ENCODE results near the gene ADM.
A peak's percentile ranks its signal among the peaks of the same experiment; 100 is the strongest.

ADM gene

GRCh38 chr11:10320736-10321465, 16.0 kb downstream of the ADM start:
- no peaks in the 10 kb centered on the region for H3K9me3 ChIP-seq (ENCODE audit: low read length)
- H3K9me2 ChIP-seq (ENCODE audit: low read depth, low read length) = no peaks in the 10 kb centered on the region
- TF ChIP-seq EZH2 (IDR thresholded peaks at IDR 0.05; ENCODE audit: borderline replicate concordance, low read length) (no peak), CTCF (IDR thresholded peaks at IDR 0.05; ENCODE audit: low read length) (no peak)
- no peak overlapping the region; the same call in 1 of the 2 replicates for H3K4me2 ChIP-seq (ENCODE audit: low read length)
- no peaks in the 10 kb centered on the region for H4K20me1 ChIP-seq (ENCODE audit: insufficient read depth, low read length)
- H3F3A ChIP-seq (ENCODE audit: insufficient read depth, low read length) = no peaks in the 10 kb centered on the region
- H3K4me3 ChIP-seq (ENCODE audit: low read depth, low read length, poor library complexity, severe bottlenecking) = no peak overlapping the region
- no peaks in the 10 kb centered on the region for H3K27me3 ChIP-seq (ENCODE audit: insufficient read depth, low read length)
- no peak overlapping the region for H2AFZ ChIP-seq (ENCODE audit: low read length)
- H3K79me2 ChIP-seq (ENCODE audit: insufficient read depth, low read length) = no peaks in the 10 kb centered on the region
- peak overlapping the region; percentile 62; the same call in 1 of the 2 replicates for H3K9ac ChIP-seq (ENCODE audit: low read length)
- H3K27ac ChIP-seq (ENCODE audit: low read depth, low read length, poor library complexity, severe bottlenecking) = peak overlapping the region; percentile 98
- H3K4me1 ChIP-seq (ENCODE audit: insufficient read depth, low read length, severe bottlenecking) = peaks cover 71% of the 10 kb centered on the region
- no peaks in the 10 kb centered on the region for H3K36me3 ChIP-seq (ENCODE audit: insufficient read depth, low read length)

DNA sequence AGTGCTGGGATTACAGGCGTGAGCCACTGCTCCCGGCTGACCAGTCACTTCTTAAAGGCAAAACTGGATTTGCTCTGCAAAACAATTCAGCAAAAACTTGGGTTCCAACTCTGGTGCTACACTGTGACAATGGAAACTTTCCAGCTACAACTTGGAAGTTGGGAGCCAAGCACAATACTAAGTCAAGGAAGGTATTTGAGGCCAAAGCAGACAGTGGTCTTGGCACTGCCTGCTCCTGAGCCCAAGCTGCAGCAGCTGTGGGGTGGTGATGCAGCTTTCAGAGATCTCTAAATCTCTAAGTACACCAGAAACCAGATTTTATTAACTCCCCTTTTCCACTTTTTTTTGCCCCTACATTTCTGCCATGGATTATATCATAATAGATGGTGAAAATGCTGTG, 17.5 kb downstream of the ADM start:
- H3K79me2 ChIP-seq (ENCODE audit: insufficient read depth, low read length) = no peaks in the 10 kb centered on the region
- no peaks in the 10 kb centered on the region for H4K20me1 ChIP-seq (ENCODE audit: insufficient read depth, low read length)
- H3K4me3 ChIP-seq (ENCODE audit: low read depth, low read length, poor library complexity, severe bottlenecking) = no peak overlapping the region
- H3F3A ChIP-seq (ENCODE audit: insufficient read depth, low read length) = no peaks in the 10 kb centered on the region
- H2AFZ ChIP-seq (ENCODE audit: low read length) = no peak overlapping the region
- peak overlapping the region; percentile 59; the same call in 1 of the 2 replicates for H3K4me2 ChIP-seq (ENCODE audit: low read length)
- no peaks in the 10 kb centered on the region for H3K27me3 ChIP-seq (ENCODE audit: insufficient read depth, low read length)
- H3K9me2 ChIP-seq (ENCODE audit: low read depth, low read length) = no peaks in the 10 kb centered on the region
- peak overlapping the region; percentile 87 for H3K27ac ChIP-seq (ENCODE audit: low read depth, low read length, poor library complexity, severe bottlenecking)
- H3K9ac ChIP-seq (ENCODE audit: low read length) = peak overlapping the region; percentile 47
- H3K4me1 ChIP-seq (ENCODE audit: insufficient read depth, low read length, severe bottlenecking) = peaks cover 56% of the 10 kb centered on the region
- H3K36me3 ChIP-seq (ENCODE audit: insufficient read depth, low read length) = no peaks in the 10 kb centered on the region
- no peaks in the 10 kb centered on the region for H3K9me3 ChIP-seq (ENCODE audit: low read length)
- no peak for TF ChIP-seq EZH2 (IDR thresholded peaks at IDR 0.05; ENCODE audit: borderline replicate concordance, low read length)
- TF ChIP-seq CTCF (IDR thresholded peaks at IDR 0.05; ENCODE audit: low read length) = no peak

DNA sequence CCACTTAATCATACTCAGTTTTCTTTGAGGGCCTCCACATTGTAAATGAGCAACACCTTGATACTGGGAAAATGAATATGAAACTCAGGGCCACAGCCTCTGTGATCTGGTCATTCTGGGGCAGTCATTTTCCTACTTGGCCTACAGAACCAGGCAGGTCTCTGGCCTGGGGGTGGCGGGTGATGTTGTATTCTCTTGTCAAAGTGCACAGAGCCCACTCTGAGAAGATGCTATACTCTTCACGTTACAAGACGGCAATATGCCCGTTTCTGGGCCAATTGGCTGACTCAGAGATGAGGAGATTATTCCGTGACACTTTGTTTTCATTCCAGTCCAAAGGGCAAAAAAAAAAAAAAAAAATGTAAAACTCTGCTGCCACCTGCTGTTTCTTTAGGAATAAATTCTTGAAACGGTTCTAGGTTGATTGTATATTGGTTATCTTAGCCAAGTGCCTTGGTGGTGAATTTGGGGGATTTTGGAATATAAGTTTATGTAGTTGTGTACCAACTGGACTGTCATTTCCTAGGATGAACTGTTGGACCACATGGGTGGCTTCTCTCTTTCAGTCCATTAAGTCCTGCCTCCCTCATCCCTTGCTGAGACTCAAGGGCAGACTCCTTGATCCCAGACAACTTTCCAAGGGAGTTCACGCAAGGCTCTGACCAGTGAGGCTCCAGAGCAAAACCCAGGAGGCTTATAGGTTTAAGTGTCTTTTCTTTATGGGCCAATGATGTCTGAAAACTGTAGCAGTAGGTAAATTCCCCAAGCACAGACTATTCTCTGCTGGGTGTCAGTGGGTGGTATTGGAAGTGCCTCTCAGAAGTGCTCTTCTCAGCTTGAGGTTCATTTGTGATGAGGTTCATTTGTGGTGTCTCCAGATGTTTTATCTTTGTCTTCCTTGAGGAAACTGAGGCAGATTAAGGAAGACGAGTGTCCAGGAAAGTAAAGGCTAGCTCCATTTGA, 18.2 kb downstream of the ADM start:
- Histone ChIP-seq H3K27ac (ENCODE audit: low read depth, low read length, poor library complexity, severe bottlenecking) (peak overlapping the region; percentile 87), H4K20me1 (ENCODE audit: insufficient read depth, low read length) (no peaks in the 10 kb centered on the region), H3K9ac (ENCODE audit: low read length) (peak overlapping the region; percentile 47), H2AFZ (ENCODE audit: low read length) (0 out of 2 replicates have a peak overlapping the region, but pooled peaks have one; percentile 10), H3K9me3 (ENCODE audit: low read length) (no peaks in the 10 kb centered on the region), H3K9me2 (ENCODE audit: low read depth, low read length) (no peaks in the 10 kb centered on the region), H3K4me1 (ENCODE audit: insufficient read depth, low read length, severe bottlenecking) (peaks cover 49% of the 10 kb centered on the region), H3K36me3 (ENCODE audit: insufficient read depth, low read length) (no peaks in the 10 kb centered on the region), H3F3A (ENCODE audit: insufficient read depth, low read length) (no peaks in the 10 kb centered on the region), H3K27me3 (ENCODE audit: insufficient read depth, low read length) (no peaks in the 10 kb centered on the region), H3K79me2 (ENCODE audit: insufficient read depth, low read length) (no peaks in the 10 kb centered on the region), H3K4me2 (ENCODE audit: low read length) (peak overlapping the region; percentile 59), H3K4me3 (ENCODE audit: low read depth, low read length, poor library complexity, severe bottlenecking) (peak overlapping the region; percentile 26)
- TF ChIP-seq EZH2 (IDR thresholded peaks at IDR 0.05; ENCODE audit: borderline replicate concordance, low read length) (no peak), CTCF (IDR thresholded peaks at IDR 0.05; ENCODE audit: low read length) (peak; percentile 59)
